Testis (tissue), 2 donors: Measurements from ENCODE around the gene RNF157.

Source experiments
- CTCF ChIP-seq, 3 experiments: fragments of 450-650 bp in 2 of 3; fragments of 200-600 bp in 1 of 3; sonication (generic) in 1 of 3; IDR thresholded peaks; one replicate each; pipeline ENCODE4 v1.5.1; 2016 to 2019; ENCODE audit warnings: antibody characterized with exemption in 3 of 3, mild to moderate bottlenecking in 2 of 3, moderate library complexity in 1 of 3
- POLR2A ChIP-seq: fragments of 450-650 bp; IDR thresholded peaks from one replicate; pipeline ENCODE4 v1.6.1; 2017; ENCODE audit warnings: antibody characterized with exemption, mild to moderate bottlenecking, moderate library complexity

- TF ChIP-seq CTCF (IDR thresholded peaks at IDR 0.05) (no peak), POLR2A (no peak)
These were observed 50.6 kb downstream of the RNF157 start for GRCh38 chr17:76189741-76190140.
